HG03521 (cell line): ENCODE results near the gene POLQ.
"Not testable (repeated sequence)": the region's sequence is repeated elsewhere in the genome, so short reads cannot be mapped to it uniquely, and the experiment has no call there.

Source experiments
- ATAC-seq: cut with Tn5 transposase; IDR thresholded peaks from one replicate; pipeline ENCODE4 v1.9.1; 2021; ENCODE audit warnings: mild to moderate bottlenecking, moderate library complexity; ENCODE audit not compliant: unreplicated experiment

POLQ gene

DNA sequence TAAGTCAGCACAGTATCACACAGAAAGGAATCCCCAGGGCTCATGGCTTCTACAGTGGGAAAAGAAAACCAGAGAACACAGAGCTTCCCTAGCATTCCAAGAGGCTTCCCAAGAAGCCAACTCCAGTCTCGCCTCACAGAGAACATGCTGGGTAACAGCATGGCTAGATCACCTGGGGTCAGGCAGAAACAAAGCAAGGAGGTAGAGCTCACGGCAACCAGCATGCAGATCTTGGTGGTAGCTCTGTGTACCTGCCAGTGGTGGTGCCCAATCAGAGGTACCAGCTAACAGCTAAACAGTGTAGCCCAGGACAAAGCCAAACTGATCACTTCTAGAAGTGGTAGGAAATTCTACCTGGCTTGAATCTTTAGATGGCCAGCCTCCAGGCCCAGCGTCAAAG lies 31.3 kb downstream of the POLQ start:
- no peak for ATAC-seq

- ATAC-seq: no peak
Observed at GRCh38 chr3:121508389-121508788, 37.4 kb downstream of the POLQ start.

DNA sequence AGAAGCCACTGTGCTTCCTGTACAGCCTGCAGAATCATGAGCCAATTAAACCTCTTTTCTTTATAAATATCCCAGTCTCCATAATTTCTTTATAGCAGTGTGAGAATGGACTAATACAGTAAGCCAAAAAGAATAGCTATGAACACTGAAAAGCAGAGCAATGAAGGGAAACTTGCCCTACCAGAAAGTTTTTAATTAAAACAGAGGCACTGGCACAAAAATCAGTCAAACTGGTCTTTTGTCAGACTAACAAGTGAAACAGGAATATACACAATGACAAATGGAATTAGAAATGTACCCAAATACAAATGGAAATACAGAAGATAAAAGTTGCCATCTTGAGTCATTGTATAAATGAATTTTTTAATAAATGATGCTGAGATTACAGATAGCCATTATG lies 40.5 kb downstream of the POLQ start:
- ATAC-seq: no peak

DNA sequence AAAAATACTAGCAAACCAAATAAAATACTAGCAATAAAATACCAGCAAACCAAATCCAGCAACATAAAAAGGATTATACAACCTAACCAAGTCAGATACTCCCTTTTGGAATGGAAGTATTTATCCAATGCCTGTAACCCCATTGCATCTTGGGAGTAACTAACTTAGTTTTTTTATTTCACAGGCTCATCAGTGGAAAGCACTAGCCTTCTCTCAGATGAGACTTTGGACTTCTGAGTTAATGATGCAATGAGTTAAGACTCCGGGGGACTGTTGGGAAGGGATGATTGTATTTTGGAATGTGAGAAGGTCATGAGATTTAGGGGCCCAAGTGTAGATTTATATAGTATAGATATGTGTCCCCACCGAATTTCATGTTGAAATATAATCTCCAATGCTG lies 41.2 kb downstream of the POLQ start:
- ATAC-seq: no peak

DNA sequence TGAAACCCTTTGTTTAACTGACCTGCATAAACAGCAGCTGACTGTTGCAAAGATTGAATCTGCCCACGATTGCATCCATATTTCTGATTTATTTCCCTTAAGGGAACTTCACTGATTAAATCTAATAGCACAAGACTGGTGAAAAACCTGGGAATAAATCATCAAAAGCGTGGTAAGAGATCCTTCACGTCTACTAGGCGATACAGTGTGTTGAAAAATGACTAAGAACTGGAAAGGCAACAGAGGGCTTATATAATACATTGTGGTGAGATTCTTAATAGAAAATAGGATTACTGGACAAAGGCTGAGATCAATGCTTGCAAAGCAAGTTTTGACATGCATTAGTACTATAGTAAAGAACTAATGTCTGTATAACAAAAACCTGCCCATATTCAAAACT lies 49.0 kb downstream of the POLQ start:
- ATAC-seq: no peak

DNA sequence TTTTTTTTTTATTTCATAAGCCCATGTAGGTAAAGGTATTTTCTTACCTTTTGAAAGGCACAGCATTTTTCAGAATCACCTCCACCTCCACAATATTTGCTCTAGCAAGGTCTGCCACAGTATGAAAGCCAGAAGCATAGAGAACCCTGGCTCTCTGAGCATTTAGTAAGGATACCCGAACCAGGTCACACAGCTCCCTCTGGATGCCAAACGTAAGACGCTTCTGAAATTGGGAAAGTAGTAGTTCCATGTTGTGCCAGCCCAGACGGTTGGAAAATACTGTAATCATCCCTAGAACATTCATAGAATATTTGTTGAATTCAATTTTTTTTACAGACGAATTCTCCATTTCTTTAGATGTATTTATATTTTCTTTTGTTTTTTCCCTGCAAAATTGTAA lies 52.4 kb downstream of the POLQ start:
- ATAC-seq: no peak

DNA sequence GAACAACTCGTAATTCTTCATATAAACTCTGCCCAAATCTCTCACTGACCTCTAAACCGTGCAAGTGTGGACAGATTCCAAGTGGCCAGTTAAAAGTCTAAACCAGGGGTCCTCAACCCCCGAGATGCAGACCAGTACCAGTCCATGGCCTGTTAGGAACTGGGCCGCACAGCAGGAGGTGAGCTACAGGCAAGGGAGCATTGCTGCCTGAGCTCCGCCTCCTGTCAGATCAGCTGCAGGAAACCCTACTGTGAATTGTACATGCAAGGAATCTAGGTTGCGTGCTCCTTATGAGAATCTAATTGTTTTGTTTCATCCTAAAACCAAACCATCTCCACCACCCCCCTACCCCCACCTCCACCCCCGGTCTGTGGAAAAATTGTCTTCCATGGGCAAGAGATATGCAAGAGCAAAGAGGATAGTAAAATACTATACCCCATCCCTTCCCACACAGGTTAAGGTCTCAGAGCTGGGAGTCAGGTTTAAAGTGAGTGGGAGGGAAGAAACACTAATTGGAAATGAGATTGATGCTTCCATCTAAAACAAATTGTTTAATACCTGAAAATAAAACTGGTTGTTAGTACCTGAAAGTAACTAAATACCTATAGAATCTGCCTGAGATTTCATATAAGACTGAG lies 54.0 kb downstream of the POLQ start:
- no peak for ATAC-seq

DNA sequence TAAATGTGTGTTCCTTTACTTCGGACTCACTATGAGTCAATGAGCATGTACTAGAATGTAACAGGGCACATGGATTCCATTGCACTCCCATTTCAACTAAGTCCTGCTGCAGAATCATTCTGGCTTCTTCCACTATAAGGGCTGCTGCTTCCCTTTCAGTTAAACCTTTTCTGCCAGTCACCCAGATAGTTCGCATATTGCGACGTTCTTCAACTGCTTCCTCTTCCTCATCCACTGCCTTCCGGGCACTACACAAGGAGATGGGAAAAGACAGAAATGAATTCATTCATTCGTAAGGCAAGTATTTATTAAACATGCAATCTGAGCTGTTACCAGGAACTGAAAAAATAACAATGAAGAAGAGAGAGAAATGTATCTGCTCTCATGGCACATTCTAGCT lies 55.6 kb downstream of the POLQ start:
- no peak for ATAC-seq

- ATAC-seq: no peak
Observed at GRCh38 chr3:121488628-121489027, 57.2 kb downstream of the POLQ start.

DNA sequence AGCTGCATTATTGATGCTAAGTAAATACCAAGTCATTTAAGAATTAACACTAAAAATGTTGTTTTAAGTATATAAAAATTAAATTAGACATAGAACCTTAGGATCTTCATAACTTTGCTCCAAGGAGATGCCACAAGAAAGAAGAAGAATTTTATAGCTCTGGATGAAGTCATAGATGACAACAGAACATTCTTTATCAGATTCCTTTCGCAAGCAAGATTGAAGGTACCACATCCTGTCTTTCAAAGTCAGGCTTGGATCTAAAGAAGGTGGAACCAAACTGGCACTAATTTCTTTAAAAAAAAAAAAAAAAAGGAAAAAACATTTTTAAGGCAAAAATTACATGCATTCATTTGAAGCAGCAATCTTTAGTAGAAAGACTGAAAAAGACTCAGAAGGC lies 62.5 kb downstream of the POLQ start:
- no peak for ATAC-seq

DNA sequence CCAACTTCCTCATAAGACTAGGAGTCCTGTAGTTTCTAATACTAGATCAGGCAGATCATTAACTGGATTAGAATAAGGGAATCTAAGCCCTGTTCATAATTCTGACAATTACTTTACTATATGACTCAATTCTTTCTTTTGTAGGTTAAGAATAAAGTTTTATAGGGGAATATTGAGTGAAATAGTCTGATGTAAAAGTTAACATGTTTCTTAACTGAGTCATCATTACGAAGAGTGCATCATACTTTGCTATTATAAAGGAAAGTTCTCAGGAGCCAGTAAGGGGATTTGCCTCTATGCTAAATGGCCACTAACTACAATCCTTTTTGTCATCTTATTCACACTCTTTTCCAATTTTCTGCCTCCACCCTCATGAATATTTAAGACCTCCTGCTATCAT lies 63.1 kb downstream of the POLQ start:
- ATAC-seq: no peak

- ATAC-seq: no peak
Observed at GRCh38 chr3:121481106-121481880, 64.5 kb downstream of the POLQ start.

DNA sequence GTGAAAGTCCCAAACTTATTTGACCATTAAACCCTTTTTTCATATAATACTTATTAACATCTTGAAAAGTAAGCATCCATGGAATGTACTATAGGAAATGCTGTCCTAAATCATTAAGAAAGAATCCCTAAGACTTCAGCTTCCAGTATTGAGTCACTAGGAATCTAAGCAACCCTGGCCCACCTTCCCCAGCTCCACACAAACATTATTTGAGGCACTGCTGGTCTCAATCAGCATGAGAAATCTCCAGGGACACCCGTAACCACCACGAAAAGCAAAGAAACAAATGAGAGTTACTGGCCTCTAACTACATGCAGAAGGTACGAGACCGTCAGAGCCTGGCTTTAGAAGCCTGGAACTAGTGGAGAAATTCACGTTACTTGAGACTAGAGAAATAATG lies 68.2 kb downstream of the POLQ start:
- no peak for ATAC-seq

DNA sequence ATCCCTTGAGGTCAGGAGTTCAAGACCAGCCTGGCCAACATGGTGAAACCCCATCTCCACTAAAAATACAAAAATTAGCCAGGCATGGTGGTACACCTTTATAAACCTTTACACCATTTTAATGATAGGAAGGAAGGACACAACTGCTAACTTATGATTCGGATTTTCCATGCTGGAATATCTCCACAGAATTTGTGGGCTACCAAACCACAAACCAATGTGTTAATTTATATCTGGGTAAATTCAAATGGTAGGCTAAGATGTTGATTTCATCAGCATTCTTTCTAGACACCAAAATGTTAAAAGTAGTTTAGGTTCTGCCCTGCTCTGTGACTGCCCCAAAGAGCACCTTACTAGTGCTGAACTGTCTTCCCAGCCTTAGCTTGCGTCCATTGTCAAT lies 72.8 kb downstream of the POLQ start:
- no peak for ATAC-seq

DNA sequence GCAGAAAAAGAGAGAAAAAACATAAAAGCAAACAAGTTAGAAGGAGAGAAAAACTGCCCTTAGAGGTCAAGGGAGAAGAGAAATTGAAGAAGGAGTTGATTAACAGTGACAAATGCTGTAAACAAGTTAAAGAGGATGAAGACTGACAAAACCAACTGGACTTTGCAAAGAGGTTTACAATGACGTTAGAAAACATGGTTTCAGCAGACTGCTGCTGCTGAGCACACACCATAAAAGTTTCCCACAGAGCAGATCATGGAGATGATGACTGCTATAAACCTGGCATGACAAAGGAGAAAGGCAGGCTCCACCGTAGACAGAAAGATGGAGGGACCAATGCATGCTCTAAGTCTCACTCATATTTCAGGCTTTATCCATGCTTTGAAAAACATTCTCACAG lies 78.7 kb downstream of the POLQ start:
- no peak for ATAC-seq

DNA sequence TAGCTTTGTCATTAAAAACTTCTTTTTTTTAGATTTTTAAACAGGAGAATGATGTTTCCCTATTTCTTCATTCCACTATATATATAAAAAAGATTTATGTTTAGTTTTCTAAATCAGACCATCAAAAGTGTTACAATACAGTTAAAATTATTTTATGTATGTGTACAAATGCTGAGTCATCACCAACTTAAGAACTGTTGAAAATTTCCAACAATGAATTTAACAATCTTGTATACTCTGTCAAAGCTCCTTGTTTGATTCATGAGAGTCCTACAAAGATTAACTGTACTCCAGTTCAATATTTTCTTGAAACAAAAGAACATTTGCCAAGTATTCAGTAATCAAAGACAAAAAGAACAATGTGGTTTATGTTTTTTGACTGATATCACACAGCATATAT lies 82.0 kb downstream of the POLQ start:
- no peak for ATAC-seq

GRCh38 chr3:121462565-121462964 lies 83.2 kb downstream of the POLQ start:
- ATAC-seq: no peak

DNA sequence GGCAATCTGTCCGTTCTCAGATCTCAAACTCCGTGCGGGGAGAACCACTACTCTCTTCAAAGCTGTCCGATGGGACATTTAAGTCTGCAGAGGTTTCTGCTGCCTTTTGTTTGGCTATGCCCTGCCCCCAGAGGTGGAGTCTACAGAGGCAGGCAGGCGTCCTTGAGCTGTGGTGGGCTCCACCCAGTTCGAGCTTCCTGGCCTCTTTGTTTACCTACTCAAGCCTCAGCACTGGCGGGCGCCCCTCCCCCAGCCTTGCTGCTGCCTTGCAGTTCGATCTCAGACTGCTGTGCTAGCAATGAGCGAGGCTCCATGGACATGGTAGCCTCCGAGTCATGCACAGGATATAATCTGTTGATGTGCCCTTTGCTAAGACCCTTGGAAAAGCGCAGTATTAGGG lies 94.0 kb downstream of the POLQ start:
- not testable (repeated sequence) for ATAC-seq

GRCh38 chr3:121443456-121443855 lies 102.3 kb downstream of the POLQ start:
- ATAC-seq: no peak

DNA sequence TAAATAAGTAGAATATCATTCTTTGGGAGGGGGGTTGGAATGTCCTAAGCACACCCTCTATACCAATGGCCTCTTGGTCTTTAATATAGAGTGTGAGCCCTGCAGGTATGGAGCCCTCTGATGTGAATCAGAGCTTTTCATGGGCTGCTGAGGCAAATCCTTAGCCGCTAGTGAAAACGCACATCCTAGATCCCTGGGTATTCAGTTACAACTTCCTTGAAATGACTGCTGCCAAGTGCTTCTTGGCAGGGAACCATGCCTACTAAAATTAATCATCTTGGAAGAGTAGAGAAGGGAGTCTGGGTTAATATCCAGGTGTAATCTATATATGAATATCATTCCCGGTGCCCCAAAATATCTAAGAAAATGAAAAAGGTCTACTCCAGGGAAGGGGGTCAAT lies 109.1 kb downstream of the POLQ start:
- no peak for ATAC-seq

DNA sequence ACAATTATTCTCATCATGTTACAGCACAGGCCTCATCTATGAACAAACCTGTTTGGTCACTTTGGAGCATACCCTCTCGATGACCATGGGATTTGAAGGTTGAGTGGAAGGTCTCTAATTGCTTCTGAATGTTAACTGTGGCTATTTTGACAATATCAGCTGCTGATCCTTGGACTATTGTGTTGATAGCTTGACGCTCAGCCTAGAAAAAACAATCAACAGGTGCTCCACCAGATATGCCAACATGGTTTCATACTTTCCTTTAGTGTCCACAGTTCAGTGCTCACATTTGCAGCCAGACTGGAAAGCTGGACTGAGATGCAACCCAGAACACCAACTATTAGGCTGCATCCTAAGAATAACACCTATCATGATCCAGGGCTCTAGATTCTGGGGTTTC lies 109.7 kb downstream of the POLQ start:
- no peak for ATAC-seq

- ATAC-seq: peak; percentile 82
Observed at GRCh38 chr3:121431726-121432517, 113.9 kb downstream of the POLQ start.
